SK-N-SH (cell line): ENCODE measurements around the gene CD207. TPM values are rescaled to one million over a fixed set of nuclear protein-coding genes. Genes with fewer than 3 reads are reported as not detected.

Experiments used
- CTCF ChIA-PET: fragments of 300-600, 350-600 bp; formaldehyde crosslinking; extraction: SDS; loops from one replicate; lab custom pipeline; 2021; lab: Yijun Ruan, JAX
- POLR2A ChIA-PET: fragments of 350-600 bp; sonication (Branson Sonifier 250); formaldehyde crosslinking; extraction: SDS; loops from one replicate; lab custom pipeline; 2020; ENCODE audit warnings: antibody characterized with exemption, inconsistent platforms; lab: Yijun Ruan, JAX
- DNase-seq: peaks from one replicate; pipeline ENCODE4 v3.0.0; 2012
- H2AFZ ChIP-seq: fragments of 200-600 bp; sonication (generic); 2 replicates; pipeline ENCODE4 v1.8.1; 2016; ENCODE audit warnings: antibody characterized with exemption, mild to moderate bottlenecking, low read depth
- H3F3A ChIP-seq: fragments of 200-600 bp; sonication (generic); replicated peaks from 2 replicates; pipeline ENCODE3; 2016; ENCODE audit warnings: antibody characterized with exemption, mild to moderate bottlenecking; ENCODE audit not compliant: insufficient read depth
- H3K27ac ChIP-seq, 2 experiments: fragments of 200-500 bp in 1 of 2; fragments of 200-600 bp in 1 of 2; sonication (Bioruptor generic) in 1 of 2; sonication (generic), shearing (Covaris generic) in 1 of 2; 2 replicates each; pipeline versions ENCODE4 v1.5.1 to v1.6.1; 2014 to 2016; ENCODE audit warnings: low read depth in 2 of 2, inconsistent platforms in 1 of 2, low read length in 1 of 2, mild to moderate bottlenecking in 1 of 2, mixed read lengths in 1 of 2
- H3K27me3 ChIP-seq: fragments of 200-600 bp; sonication (generic), shearing (Covaris generic); 2 replicates; pipeline ENCODE4 v1.6.1; 2016; ENCODE audit warnings: mixed run types; ENCODE audit not compliant: insufficient read depth
- H3K36me3 ChIP-seq, 2 experiments: fragments of 200-500 bp in 1 of 2; fragments of 200-600 bp in 1 of 2; sonication (Bioruptor generic) in 1 of 2; sonication (generic) in 1 of 2; replicated peaks in 1 of 2; 2 replicates each; pipeline versions ENCODE3 to v1.5.1; 2014 to 2016; ENCODE audit warnings: low read length in 1 of 2, mild to moderate bottlenecking in 1 of 2; ENCODE audit not compliant: insufficient read depth in 2 of 2, control insufficient read depth in 1 of 2
- H3K4me1 ChIP-seq, 2 experiments: fragments of 200-500 bp in 1 of 2; fragments of 200-600 bp in 1 of 2; sonication (Bioruptor generic) in 1 of 2; sonication (generic), shearing (Covaris generic) in 1 of 2; 2 replicates each; pipeline versions ENCODE4 v1.5.1 to v1.6.1; 2014 to 2016; ENCODE audit warnings: low read depth in 1 of 2, low read length in 1 of 2, mixed run types in 1 of 2; ENCODE audit not compliant: insufficient read depth in 2 of 2, control insufficient read depth in 1 of 2
- H3K4me2 ChIP-seq: fragments of 200-600 bp; sonication (generic), shearing (Covaris generic); 2 replicates; pipeline ENCODE4 v1.6.1; 2017; ENCODE audit warnings: mixed run types
- H3K4me3 ChIP-seq, 2 experiments: fragments of 200-500 bp in 1 of 2; fragments of 200-600 bp in 1 of 2; sonication (Bioruptor generic) in 1 of 2; sonication (generic), shearing (Covaris generic) in 1 of 2; 2 replicates each; pipeline versions ENCODE4 v1.5.1 to v1.8.1; 2014 to 2016; ENCODE audit warnings: low read depth in 2 of 2, inconsistent platforms in 1 of 2, low read length in 1 of 2, mild to moderate bottlenecking in 1 of 2, mixed read lengths in 1 of 2, moderate library complexity in 1 of 2
- H3K79me2 ChIP-seq: fragments of 200-600 bp; sonication (generic); 2 replicates; pipeline ENCODE4 v1.8.1; 2017; ENCODE audit warnings: mild to moderate bottlenecking; ENCODE audit not compliant: insufficient read depth
- H3K9ac ChIP-seq: fragments of 200-600 bp; sonication (generic); 2 replicates; pipeline ENCODE4 v1.6.1; 2017; ENCODE audit warnings: mixed run types
- H3K9me2 ChIP-seq: fragments of 200-600 bp; sonication (generic); 2 replicates; pipeline ENCODE4 v1.6.1; 2017; ENCODE audit warnings: mixed run types
- H3K9me3 ChIP-seq: fragments of 200-600 bp; sonication (generic); 2 replicates; pipeline ENCODE4 v1.6.1; 2017; ENCODE audit warnings: mixed run types, mild to moderate bottlenecking, moderate library complexity
- H4K20me1 ChIP-seq: fragments of 200-600 bp; sonication (generic); 2 replicates; pipeline ENCODE4 v1.6.1; 2017; ENCODE audit warnings: mild to moderate bottlenecking, mixed run types; ENCODE audit not compliant: insufficient read depth
- CTCF ChIP-seq: fragments of 200-600 bp; sonication (generic); IDR thresholded peaks from 2 replicates; pipeline ENCODE4 v1.6.1; 2017; ENCODE audit warnings: antibody characterized with exemption, mild to moderate bottlenecking, moderate library complexity
- ELF1 ChIP-seq: IDR thresholded peaks from 2 replicates; pipeline ENCODE4 v1.4.0; 2012
- JUND ChIP-seq: IDR thresholded peaks from 2 replicates; pipeline ENCODE4 v1.4.0; 2012
- MEF2A ChIP-seq: IDR thresholded peaks from 2 replicates; pipeline ENCODE4 v1.4.0; 2012; ENCODE audit warnings: low read depth, borderline replicate concordance
- MXI1 ChIP-seq: IDR thresholded peaks from 2 replicates; pipeline ENCODE4 v1.6.1; 2012; ENCODE audit warnings: mild to moderate bottlenecking, low read depth, low read length, improper control_type of control experiment
- NRF1 ChIP-seq: IDR thresholded peaks from 2 replicates; pipeline ENCODE4 v1.6.1; 2012; ENCODE audit warnings: low read depth, mild to moderate bottlenecking, low read length
- RAD21 ChIP-seq: IDR thresholded peaks from 2 replicates; pipeline ENCODE4 v1.6.1; 2012; ENCODE audit warnings: mild to moderate bottlenecking, low read length
- SMC3 ChIP-seq: IDR thresholded peaks from 2 replicates; pipeline ENCODE4 v1.6.1; 2012; ENCODE audit warnings: low read depth, low read length, improper control_type of control experiment
- USF1 ChIP-seq: IDR thresholded peaks from 2 replicates; pipeline ENCODE4 v1.4.0; 2012; ENCODE audit warnings: low read depth, borderline replicate concordance
- ZBTB33 ChIP-seq: IDR thresholded peaks from 2 replicates; pipeline ENCODE4 v1.4.0; 2012; ENCODE audit warnings: low read depth, borderline replicate concordance
- WGBS: methylation state at CpG from one replicate; pipeline ENCODE4 v1.1.6; 2017; ENCODE audit warnings: low lambda C conversion rate; 5-methylcytosine and 5-hydroxymethylcytosine counted together
- polyA plus RNA-seq, 3 experiments: library from polyadenylated mRNA; depleted of rRNA; stranded (reverse); fragments of >200 nt; gene quantifications; 2 replicates each; pipeline ENCODE4 v1.2.3, GENCODE V29; 2012

Gene CD207
- polyA plus RNA-seq, 1 of the 3 experiments (the other 2 are of a cell fraction) = 0.33 TPM

GRCh38 chr2:70873541-70873940 lies 37.9 kb upstream of the CD207 start (continued):
- TF ChIP-seq ELF1 = no peak
- TF ChIP-seq USF1 = no peak
- TF ChIP-seq ZBTB33 = no peak

GRCh38 chr2:70871398-70872211 lies 36.0 kb upstream of the CD207 start:
- TF ChIP-seq RAD21 = peak; percentile 95
- peak; percentile 88 for TF ChIP-seq CTCF
- TF ChIP-seq NRF1 = peak; percentile 29; the same call in 1 of the 2 replicates
- no peak for TF ChIP-seq ZBTB33
- TF ChIP-seq SMC3 = peak; percentile 92
- 0 out of 2 replicates have a peak, but pooled peaks have one; percentile 49 for TF ChIP-seq MXI1
- TF ChIP-seq JUND = no peak
- no peak for TF ChIP-seq MEF2A

More at GRCh38 chr2:70871398-70872211, 36.0 kb upstream of the CD207 start:
- POLR2A ChIA-PET = interaction anchor here (1.1 to 1.2 kb wide), 2 partner anchors 30 to 76 kb away, joined by 3 to 5 read pairs; no protein-coding TSS in a partner anchor
- no peaks in the 10 kb centered on the region for H3K27me3 ChIP-seq
- H3K27ac ChIP-seq = no peak overlapping the region
- peaks cover 0 to 10% of the 10 kb centered on the region in 2 experiments; a peak in 1 of 4 replicates for H3K4me1 ChIP-seq
- no peaks in the 10 kb centered on the region for H3F3A ChIP-seq
- H3K9me2 ChIP-seq = no peaks in the 10 kb centered on the region
- CTCF ChIA-PET = interaction anchor here (0.5 to 10.2 kb wide), 59 partner anchors 8 to 567 kb away, joined by 3 to 244 read pairs (median 5); partner anchors contain the start of genes ANKRD53, ATP6V1B1 and FIGLA
- peak overlapping the region; percentile 83 for H3K4me2 ChIP-seq
- WGBS = 18% methylated on average over 20 of the region's 36 CpGs
- no peaks in the 10 kb centered on the region for H4K20me1 ChIP-seq
- peak; percentile 90 for DNase-seq
- H3K36me3 ChIP-seq = no peaks in the 10 kb centered on the region
- H3K9me3 ChIP-seq = no peaks in the 10 kb centered on the region
- H3K79me2 ChIP-seq = no peaks in the 10 kb centered on the region
- H2AFZ ChIP-seq = no peak overlapping the region
- H3K9ac ChIP-seq = no peak overlapping the region
- H3K4me3 ChIP-seq = peak overlapping the region; percentile 19 to 57; a peak in 2 of 4 replicates
